SW 1271 (cell line): ENCODE measurements around the gene UBL3.

Source experiments
- DNase-seq, 2 experiments: peaks; one replicate each; lab custom pipeline; 2025; lab: John Stamatoyannopoulos, UW

UBL3 gene

GRCh38 chr13:29857085-29857484 is 6.7 kb upstream of the UBL3 start:
- DNase-seq = no peak

DNA sequence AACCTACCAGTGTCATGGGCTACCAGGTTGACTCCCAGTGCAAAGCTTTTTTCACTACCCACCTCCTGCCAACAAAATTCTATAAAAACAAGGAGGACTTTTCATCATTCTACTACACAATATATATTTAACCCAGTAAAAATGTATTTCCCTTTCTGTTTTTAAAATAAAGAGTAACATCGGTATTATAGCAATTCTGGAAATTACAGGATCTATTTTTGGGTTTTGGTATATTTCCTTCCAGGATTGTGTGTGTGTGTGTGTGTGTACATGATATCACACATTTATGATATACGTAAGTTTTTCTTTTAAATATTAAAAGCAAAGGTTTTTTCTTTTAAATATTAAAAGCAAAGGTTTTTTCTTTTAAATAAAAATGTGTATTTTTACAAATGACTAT is 6.0 kb upstream of the UBL3 start:
- DNase-seq = no peak

DNA sequence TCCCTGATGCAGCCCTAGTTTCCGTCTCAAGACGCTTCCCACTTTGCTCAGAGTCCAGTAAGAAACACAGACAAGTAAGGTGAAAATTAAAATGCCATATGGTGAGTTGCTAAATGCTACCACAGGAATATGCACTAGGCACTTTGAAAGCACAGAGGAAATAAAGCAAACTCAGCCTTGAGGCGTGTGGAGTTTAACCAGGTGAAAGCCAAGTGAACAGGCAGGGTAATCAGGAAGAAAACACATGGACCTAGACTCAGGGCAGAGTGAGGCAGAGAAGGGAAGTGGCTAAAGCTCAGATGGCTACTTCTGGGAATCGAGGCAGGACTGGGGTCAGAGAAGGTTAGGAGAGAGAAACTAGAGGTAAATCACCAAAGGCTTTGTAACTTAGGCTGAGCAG is 5.4 kb upstream of the UBL3 start:
- DNase-seq = no peak

GRCh38 chr13:29855009-29855408 is 4.6 kb upstream of the UBL3 start:
- no peak for DNase-seq

- DNase-seq = no peak
These were observed 2.7 kb upstream of the UBL3 start for GRCh38 chr13:29853131-29853530.

DNA sequence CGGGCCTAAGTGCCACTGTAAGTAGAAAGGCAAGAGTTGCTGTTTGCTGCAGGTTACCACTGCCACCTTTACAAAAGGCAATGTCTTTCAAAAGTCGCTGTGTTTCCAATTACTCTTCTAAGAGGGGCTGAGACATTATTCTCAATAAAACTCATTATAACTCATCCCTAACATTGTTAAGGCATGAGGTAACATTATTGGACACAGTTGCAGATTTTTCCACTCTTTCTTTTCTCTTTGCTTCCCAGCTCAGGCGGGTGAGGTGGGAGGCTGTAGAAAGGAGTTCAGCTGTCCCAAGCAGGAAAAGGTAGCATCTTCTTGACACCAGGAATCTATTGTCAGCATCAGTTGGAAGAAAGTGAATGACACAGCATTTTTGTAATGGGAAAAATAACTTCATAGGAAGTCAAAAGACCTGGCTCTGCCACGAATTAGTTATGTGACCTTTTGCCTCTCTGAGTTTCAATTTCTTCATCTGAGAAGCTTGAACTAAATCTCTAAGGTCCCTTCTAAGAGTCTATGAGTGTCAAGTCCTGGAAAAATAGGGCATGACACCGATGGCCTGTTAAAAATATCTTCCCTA is 2.1 kb upstream of the UBL3 start:
- DNase-seq = no peak

DNA sequence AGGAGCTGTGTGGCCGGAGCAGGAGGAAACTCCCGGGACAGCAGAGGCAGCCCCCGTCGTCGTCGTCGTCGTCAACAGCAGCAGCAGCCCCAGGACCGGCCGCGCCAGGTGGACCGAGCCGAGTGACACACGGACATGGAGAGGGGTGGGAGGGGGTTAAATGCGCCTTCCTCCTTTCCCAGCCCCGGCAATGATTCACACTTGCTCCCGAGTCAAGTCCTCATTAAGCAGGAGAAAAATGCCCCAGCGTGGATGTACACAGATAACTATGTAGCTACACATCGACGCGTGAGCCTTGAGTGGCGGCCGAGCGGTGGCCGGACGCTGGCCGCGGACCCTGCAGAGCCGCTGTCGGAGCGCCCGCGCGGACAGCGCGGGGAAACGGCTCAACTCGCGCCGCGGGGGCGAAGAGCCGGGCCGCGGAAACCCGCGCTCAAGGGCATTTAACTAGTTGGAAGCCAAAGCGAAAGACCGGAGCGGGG is 645 bp downstream of the UBL3 start:
- peak; percentile 14 to 46 for DNase-seq

DNA sequence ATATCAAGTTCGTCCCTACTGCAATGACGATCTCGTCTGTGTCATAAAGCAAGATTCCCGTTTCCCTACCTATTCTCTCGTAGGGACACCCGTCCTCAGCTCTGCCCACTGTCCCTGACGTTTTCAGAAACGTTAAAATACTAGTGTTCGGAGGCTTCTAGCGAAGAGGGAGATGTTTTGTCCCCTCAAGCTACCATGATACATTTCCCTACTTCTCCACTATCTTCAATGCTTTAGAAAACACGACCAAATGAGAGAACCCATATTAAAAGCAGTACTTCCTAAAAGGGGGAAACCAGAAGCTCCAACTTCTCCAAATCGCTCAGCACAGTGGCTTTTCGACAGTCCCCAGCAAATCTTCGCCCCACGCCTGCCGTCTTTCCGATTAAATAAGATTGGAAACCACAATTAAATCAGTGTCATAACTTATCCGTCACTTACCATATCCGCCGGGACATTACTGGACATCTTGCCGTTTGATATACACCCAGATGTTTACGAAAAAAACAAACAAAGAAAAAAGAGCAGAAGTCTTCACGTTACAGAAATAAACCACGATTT is 1.3 kb downstream of the UBL3 start:
- peak in 1 of 2 experiments; percentile 22 for DNase-seq

DNA sequence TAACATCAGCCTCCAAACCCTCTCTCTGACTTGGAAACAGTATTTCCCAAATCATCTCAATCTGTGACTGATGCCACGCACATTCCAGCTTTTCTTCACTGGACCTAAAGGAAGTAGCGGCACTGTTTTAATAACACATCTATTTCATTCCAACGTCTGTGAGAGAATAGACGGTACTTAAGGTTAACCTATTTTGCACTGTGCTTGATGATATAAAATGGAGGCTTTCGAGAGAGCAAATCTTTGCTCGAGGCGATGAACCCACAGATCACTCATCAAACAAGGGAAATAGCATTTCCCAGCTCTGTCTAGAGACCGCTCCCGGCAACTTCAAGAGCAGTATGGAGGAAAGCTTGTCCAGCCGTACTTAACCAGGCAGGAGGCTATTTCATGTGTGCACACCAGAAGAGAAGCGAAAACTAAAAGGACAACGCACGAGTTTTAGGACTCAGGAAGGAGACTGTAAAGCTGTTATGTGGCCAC is 2.9 kb downstream of the UBL3 start:
- DNase-seq = no peak

DNA sequence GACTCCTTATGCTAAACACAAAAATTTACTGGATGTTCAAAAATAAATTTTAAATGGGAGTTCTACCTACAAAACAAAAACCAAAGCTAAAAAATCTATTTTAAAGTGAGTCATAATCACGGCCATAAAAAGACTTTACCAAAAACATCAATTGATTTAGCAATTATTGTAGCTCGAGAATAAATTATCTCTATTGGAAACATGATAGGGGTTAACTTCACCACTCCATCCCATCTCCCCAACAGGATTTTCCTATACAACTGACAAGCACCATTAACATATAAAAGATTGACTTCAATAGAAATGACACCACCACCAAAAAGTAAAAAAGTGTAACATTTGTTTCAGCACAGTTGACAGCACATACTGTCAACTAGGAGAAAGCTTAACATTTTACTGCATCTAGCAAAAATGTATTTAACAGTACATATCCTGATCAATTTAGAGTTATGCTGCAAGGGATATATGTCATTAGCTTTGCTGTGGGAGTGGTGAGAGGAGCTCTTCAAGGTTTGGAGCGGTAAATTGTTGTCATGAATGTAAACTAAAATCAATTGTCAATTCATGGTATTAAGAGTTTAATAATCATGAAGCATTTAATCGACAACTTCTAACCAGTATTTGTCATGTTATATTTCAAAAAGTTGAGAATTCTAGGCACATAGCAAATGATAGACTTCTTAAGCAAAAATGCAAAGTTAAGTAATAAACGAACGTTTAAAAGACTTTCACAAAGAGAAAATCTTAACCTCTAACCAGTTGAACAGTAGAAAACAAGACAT is 3.8 kb downstream of the UBL3 start:
- DNase-seq = no peak

DNA sequence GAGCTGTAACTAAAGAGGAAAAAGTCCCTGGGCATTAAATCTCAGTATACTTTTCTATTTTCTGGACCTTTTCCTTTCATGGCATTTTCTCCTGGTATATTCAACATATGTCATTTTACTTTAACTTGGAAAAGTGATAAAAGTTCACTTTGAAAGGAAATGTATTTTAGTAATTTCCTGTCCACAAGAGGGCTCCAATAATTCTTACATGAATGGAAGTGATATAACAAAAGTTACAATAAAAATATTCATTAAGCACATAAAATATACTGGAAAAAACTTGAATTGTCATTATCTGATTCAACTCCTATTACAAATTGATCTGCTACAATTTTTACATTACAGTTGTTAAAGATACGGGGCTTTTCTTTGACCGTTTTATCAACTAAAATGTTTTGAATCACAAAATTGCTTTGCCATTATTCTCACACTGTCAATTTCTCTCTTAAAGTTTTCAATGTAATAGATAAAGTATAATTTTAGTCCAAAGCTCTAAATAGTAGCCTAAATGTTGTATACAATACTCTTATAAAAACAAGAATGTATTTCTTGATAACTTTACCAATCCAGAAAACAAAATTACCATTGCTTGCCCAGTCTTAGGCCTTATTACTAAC is 4.9 kb downstream of the UBL3 start:
- peak in 1 of 2 experiments; percentile 27 for DNase-seq

DNA sequence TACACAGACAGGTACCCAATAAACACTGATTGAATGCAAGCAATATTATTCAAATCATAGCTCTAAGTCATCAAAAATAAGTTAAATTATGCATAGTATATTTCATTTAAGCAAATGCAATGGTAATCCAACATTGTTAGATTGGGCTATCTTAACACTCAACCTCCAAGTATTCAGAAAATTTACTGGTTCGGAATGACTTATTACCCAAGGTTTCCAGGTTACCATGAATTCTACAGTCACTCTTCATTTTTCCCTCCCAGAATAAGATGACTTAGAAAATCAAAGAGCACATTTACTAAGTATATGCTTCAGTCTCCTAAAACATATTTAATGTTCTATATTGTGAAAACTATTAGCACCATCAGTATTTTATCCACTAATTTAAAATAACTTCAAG is 6.0 kb downstream of the UBL3 start:
- no peak for DNase-seq

DNA sequence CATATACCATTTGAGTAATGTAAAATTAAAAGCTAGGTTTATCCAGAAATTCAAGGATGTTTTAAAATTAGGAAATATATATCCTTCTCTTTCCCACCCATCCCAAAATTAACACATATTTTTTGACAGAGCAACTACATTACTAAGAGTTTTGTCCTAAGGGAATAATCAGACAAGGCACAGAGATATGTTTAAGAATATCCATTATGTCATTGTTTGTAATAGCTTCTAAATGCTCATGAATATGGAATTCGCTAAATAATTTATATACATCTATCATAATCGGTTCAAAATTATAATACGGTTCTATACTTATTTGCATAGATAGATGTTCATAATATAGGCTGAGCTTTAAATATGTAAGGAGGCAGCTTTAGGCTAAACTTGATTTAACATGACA is 9.8 kb downstream of the UBL3 start:
- DNase-seq = no peak

- no peak for DNase-seq
These were observed 14.9 kb downstream of the UBL3 start for GRCh38 chr13:29835280-29836061.

DNA sequence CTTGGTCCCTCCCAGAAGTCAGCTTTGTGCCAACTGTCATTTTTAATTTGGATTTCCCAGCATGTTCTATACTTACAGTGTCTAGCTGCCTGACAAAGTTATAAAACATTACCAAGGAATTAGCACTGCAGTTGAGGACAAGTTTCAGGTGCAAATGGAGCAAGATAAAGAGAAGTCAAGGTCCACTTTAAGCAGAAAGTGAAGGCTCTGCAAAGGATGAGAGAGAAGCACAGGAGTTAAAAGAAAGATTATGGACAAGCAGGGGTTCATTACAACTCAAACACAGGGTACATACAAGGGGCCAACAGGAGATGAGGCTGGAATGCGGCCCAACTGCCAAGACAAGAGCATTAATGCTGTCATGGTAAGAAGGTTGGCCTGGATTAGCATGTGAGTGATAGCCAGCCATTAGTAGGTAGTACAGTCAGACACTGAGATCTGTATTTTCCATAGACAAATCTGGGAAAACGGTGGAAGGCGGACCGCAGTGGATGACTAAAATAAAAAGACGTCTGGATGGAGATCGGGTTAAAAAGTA is 17.6 kb downstream of the UBL3 start:
- no peak for DNase-seq

DNA sequence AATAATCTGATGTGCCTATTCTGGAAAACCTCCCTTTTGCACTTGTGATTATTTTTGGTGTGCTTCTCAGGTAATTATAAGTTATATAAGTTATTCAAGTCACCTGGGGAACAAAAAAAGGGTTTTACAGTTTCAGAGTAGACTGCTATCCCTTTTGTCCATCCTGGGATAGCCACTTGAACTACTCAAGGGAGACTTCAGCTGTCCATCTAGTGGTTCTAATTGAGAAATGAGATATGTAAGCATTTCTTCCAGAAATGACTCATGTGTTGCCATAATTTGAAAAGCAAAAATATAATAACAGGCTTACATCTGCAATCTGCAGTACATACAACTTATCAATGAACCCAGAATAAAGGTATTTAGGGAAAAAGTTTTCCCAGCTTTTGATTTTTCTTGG is 20.4 kb downstream of the UBL3 start:
- DNase-seq = no peak

GRCh38 chr13:29819143-29819542 is 31.3 kb downstream of the UBL3 start:
- DNase-seq = no peak

DNA sequence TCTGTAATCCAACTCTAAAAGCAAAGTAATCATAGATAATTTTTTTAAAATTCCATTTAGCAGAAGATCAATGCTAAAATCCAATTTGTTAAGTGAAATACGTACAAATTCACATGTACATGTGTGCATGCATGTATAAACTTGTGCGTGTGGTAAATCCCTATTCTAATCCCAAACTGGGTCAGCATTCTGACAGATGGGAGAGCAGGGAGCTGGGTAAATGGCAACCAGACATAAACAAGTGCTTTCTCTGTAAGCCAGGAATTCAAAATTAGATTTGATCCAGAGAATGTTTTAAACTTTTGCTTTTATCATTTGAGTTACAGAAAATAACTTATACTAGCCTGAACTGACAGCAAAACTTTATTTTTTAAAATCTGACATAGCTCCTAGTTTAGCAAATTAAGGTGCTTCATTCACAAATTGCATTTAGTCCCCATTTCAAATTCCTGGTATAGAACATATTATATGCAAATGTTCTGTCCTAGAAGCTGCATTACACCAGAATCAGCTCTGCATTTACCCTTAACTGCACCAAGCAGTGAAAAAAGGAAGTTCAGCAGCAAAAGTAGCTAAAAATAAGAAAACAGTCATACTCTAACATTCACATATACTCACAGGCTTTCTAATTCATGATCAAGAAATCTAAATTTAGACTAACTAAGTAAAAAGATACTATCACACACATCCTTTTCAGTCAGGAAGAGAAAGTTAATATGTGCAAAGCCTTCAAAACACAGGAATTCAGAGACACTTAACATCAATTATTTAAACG is 32.6 kb downstream of the UBL3 start:
- no peak for DNase-seq

GRCh38 chr13:29816715-29817114 is 33.7 kb downstream of the UBL3 start:
- no peak for DNase-seq

DNA sequence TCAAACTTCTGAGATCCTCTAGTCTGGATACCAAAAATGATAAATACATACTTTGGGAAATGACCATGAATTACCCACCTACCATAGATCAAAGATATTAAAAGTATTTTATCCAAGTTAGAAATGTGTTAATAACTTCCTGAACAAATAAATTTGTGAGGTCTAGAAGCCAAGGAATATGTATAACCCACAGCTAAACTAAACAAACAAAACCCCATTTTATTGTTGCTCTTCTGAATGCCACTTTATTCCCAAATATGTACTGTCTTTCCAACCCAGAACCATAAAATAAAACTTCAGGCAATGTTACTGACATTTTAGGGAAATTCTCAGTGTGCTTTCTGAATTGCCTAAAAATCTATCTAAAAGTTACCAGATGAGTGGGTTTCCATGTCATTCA is 35.1 kb downstream of the UBL3 start:
- no peak for DNase-seq

- DNase-seq = no peak
These were observed 39.5 kb downstream of the UBL3 start for GRCh38 chr13:29810898-29811297.
